Endothelial cell of umbilical vein (primary cell): Measurements from ENCODE around the gene DMPK. TPM values are rescaled to one million over a fixed set of nuclear protein-coding genes. Genes with fewer than 3 reads are reported as not detected.

Experiments used
- BruUV-seq: library from RNA; stranded (reverse); fragments of 400-500 nt; replicated peaks from 2 replicates; lab custom pipeline; 2021; lab: Mats Ljungman, UMichigan
- CTCF ChIA-PET: fragments of 300-600, 350-600 bp; sonication (Branson Sonifier 250); formaldehyde crosslinking; loops from one replicate; lab custom pipeline; 2021; ENCODE audit warnings: antibody characterized with exemption, inconsistent platforms; lab: Charles Lee
- POLR2A ChIA-PET: fragments of 300-600, 350-600 bp; sonication (Branson Sonifier 250); formaldehyde crosslinking; loops from one replicate; lab custom pipeline; 2021; ENCODE audit warnings: antibody characterized with exemption, inconsistent platforms; lab: Charles Lee
- DNase-seq: peaks from one replicate; pipeline ENCODE4 v3.0.0-alpha.2; 2011; ENCODE audit warnings: low read depth, low spot score
- FAIRE-seq: peaks from 2 replicates; lab custom pipeline; 2011; peaks lifted over from hg19 to GRCh38; lab: Jason Lieb, UNC
- H2AFZ ChIP-seq: 2 replicates; pipeline ENCODE4 v1.6.0; 2012; ENCODE audit warnings: low read depth, low read length, control low read depth, inconsistent platforms
- H3K27ac ChIP-seq: 2 replicates; pipeline ENCODE4 v1.5.1; 2011; ENCODE audit warnings: low read depth, mild to moderate bottlenecking, control low read depth, low read length, moderate library complexity; ENCODE audit not compliant: insufficient read depth
- H3K27me3 ChIP-seq, 2 experiments: 2 replicates each; pipeline versions ENCODE4 v1.6.0 to v1.6.1; 2011; ENCODE audit warnings: low read length in 2 of 2, mixed read lengths in 1 of 2; ENCODE audit not compliant: control insufficient read depth in 2 of 2, insufficient read depth in 2 of 2
- H3K36me3 ChIP-seq, 2 experiments: 2 replicates in 1 of 2; 3 replicates in 1 of 2; pipeline ENCODE4 v1.5.1; 2011; ENCODE audit warnings: low read length in 2 of 2, mild to moderate bottlenecking in 1 of 2, moderate library complexity in 1 of 2; ENCODE audit not compliant: control insufficient read depth in 2 of 2, insufficient read depth in 2 of 2; ENCODE audit errors: extremely low read depth in 1 of 2
- H3K4me1 ChIP-seq: 3 replicates; pipeline ENCODE4 v1.5.1; 2011; ENCODE audit warnings: mild to moderate bottlenecking, low read length; ENCODE audit not compliant: control insufficient read depth, insufficient read depth; ENCODE audit errors: extremely low read depth
- H3K4me2 ChIP-seq: 2 replicates; pipeline ENCODE4 v1.6.1; 2011; ENCODE audit warnings: low read length, control low read depth, mixed read lengths; ENCODE audit not compliant: insufficient read depth
- H3K4me3 ChIP-seq, 3 experiments: fragments of 200-600 bp in 1 of 3; sonication (generic), shearing (Covaris generic) in 1 of 3; replicated peaks in 1 of 3; 2 replicates each; pipeline ENCODE4 v1.5.1; 2011 to 2016; ENCODE audit warnings: control low read depth in 3 of 3, low read length in 3 of 3, mild to moderate bottlenecking in 2 of 3, inconsistent platforms in 1 of 3, low read depth in 1 of 3, moderate library complexity in 1 of 3; ENCODE audit not compliant: insufficient read depth in 1 of 3
- H3K79me2 ChIP-seq: 2 replicates; pipeline ENCODE4 v1.6.0; 2012; ENCODE audit warnings: low read length, inconsistent platforms; ENCODE audit not compliant: control insufficient read depth, insufficient read depth
- H3K9ac ChIP-seq: replicated peaks from 2 replicates; pipeline ENCODE3; 2011; ENCODE audit warnings: low read length, control low read depth; ENCODE audit not compliant: insufficient read depth; ENCODE audit errors: extremely low read depth
- H3K9me1 ChIP-seq: replicated peaks from 3 replicates; pipeline ENCODE4 v1.6.0; 2011; ENCODE audit warnings: mild to moderate bottlenecking, low read length; ENCODE audit not compliant: control insufficient read depth, insufficient read depth; ENCODE audit errors: extremely low read depth
- H3K9me3 ChIP-seq: replicated peaks from 2 replicates; pipeline ENCODE4 v1.5.1; 2012; ENCODE audit warnings: low read length, inconsistent platforms; ENCODE audit not compliant: control insufficient read depth, insufficient read depth
- H4K20me1 ChIP-seq: replicated peaks from 2 replicates; pipeline ENCODE3; 2011; ENCODE audit warnings: mild to moderate bottlenecking, low read length; ENCODE audit not compliant: control insufficient read depth, insufficient read depth; ENCODE audit errors: extremely low read depth
- CTCF ChIP-seq, 2 donors: IDR thresholded peaks; 1 replicate in 1 of 2; 2 replicates in 1 of 2; pipeline ENCODE4 v1.5.1; 2011; ENCODE audit warnings: low read length in 2 of 2, mild to moderate bottlenecking in 2 of 2, moderate library complexity in 2 of 2, control low read depth in 1 of 2, inconsistent platforms in 1 of 2, low read depth in 1 of 2; ENCODE audit not compliant: insufficient read depth in 1 of 2; ENCODE audit errors: extremely low read depth in 1 of 2
- EZH2 ChIP-seq: IDR thresholded peaks from 2 replicates; pipeline ENCODE4 v1.6.1; 2012; ENCODE audit warnings: borderline replicate concordance, low read depth, mild to moderate bottlenecking, moderate library complexity, low read length, inconsistent platforms; ENCODE audit not compliant: severe bottlenecking
- FOS ChIP-seq: IDR thresholded peaks from 2 replicates; pipeline ENCODE4 v1.6.1; 2011; ENCODE audit warnings: mild to moderate bottlenecking, low read length, moderate library complexity, borderline replicate concordance; ENCODE audit not compliant: insufficient read depth
- GATA2 ChIP-seq: IDR thresholded peaks from 2 replicates; pipeline ENCODE4 v1.7.0; 2011; ENCODE audit warnings: low read depth, mild to moderate bottlenecking, moderate library complexity, mixed read lengths, low read length; ENCODE audit not compliant: insufficient read length, insufficient read depth
- JUN ChIP-seq: IDR thresholded peaks from 2 replicates; pipeline ENCODE4 v1.6.1; 2011; ENCODE audit warnings: borderline replicate concordance, low read depth; ENCODE audit not compliant: insufficient read length, insufficient read depth
- MAX ChIP-seq: IDR thresholded peaks from 2 replicates; pipeline ENCODE4 v1.6.1; 2011; ENCODE audit not compliant: insufficient read depth, insufficient read length
- MYC ChIP-seq: IDR thresholded peaks from one replicate; pipeline ENCODE4 v1.6.1; 2011; ENCODE audit warnings: mild to moderate bottlenecking, low read depth, low read length
- POLR2A ChIP-seq: IDR thresholded peaks from 2 replicates; pipeline ENCODE4 v1.6.1; 2012; ENCODE audit warnings: low read depth, mild to moderate bottlenecking, control low read depth, low read length
- POLR2AphosphoS5 ChIP-seq: IDR thresholded peaks from 2 replicates; pipeline ENCODE4 v1.6.1; 2012; ENCODE audit warnings: low read depth, mild to moderate bottlenecking, control low read depth, low read length, moderate library complexity; ENCODE audit not compliant: insufficient read depth
- dilution Hi-C: fragments of 300-500 bp; cut with MboI; formaldehyde crosslinking; loops from one replicate; pipeline ENCODE4 v1.15.0; 2019; ENCODE audit warnings: low sequenced_read_pairs; ENCODE audit not compliant: extremely low pct_ligation_motif_present
- intact Hi-C: fragments of 100-400 bp; cut with micrococcal nuclease; formaldehyde crosslinking; loops from one replicate; pipeline ENCODE4 v1.10.0; 2022
- polyA plus RNA-seq, 4 experiments: library from polyadenylated mRNA; depleted of rRNA in 3 of 4; stranded (reverse) in 3 of 4; unstranded in 1 of 4; fragments of >200 nt; gene quantifications; 2 replicates each; pipeline versions ENCODE4 v1.2.1 to v1.2.3, GENCODE V29; 2011 to 2012; ENCODE audit warnings: missing spikeins in 1 of 4
- total RNA-seq: library from RNA; stranded (reverse); gene quantifications from 2 replicates; pipeline ENCODE4 v1.2.3, GENCODE V29; 2021

Gene DMPK
- total and polyA plus RNA-seq, 2 donors (not counting 3 experiments of a cell fraction or from before 2014, with no cell fraction given) = 36.6 to 73.3 TPM

GRCh38 chr19:45821570-45821969 is 39.3 kb upstream of the DMPK start:
- Histone ChIP-seq H3K79me2 (no peaks in the 10 kb centered on the region), H3K4me1 (peaks cover 14% of the 10 kb centered on the region), H3K9me1 (no peaks in the 10 kb centered on the region), H2AFZ (no peak overlapping the region), H3K27me3 (no peaks in the 10 kb centered on the region), H4K20me1 (no peaks in the 10 kb centered on the region), H3K4me3 (no peak overlapping the region), H3K27ac (no peak overlapping the region), H3K4me2 (no peak overlapping the region), H3K9me3 (no peaks in the 10 kb centered on the region), H3K36me3 (peaks cover 9 to 33% of the 10 kb centered on the region in 2 experiments), H3K9ac (no peak overlapping the region)
- BruUV-seq = no TSS peak
- intact Hi-C loops = no loop called here
- DNase-seq = no peak
- TF ChIP-seq EZH2 = no peak
- TF ChIP-seq JUN = no peak
- no peak for TF ChIP-seq POLR2AphosphoS5
- no peak for TF ChIP-seq FOS
- no peak for TF ChIP-seq POLR2A
- TF ChIP-seq GATA2 = no peak
- no peak for TF ChIP-seq MAX
- no peak for TF ChIP-seq CTCF (IDR thresholded peaks at IDR 0.05; ENCODE audit: extremely low read depth in 1 of 2, insufficient read depth in 1 of 2, low read depth in 1 of 2, low read length in 2 of 2)
- no peak for TF ChIP-seq MYC
- POLR2A ChIA-PET = interaction anchor here (1.2 kb wide), 1 partner anchor 10 kb away, joined by 3 read pairs; no protein-coding TSS in a partner anchor
- FAIRE-seq = no peak
- dilution Hi-C loops = no loop called here
- CTCF ChIA-PET = interaction anchor here (0.6 to 2.3 kb wide), 2 partner anchors 52 kb away, joined by 3 to 7 read pairs; partner anchors contain the start of gene SIX5
